ENCODE results near the gene EMD.

EMD gene

GRCh38 chrX:154355776-154356140 lies 23.3 kb upstream of the EMD start:
- no peak for DNase-seq

- no peak for DNase-seq
These were observed 22.5 kb upstream of the EMD start for GRCh38 chrX:154356596-154356995.

- no peak for DNase-seq
These were observed 21.9 kb upstream of the EMD start for GRCh38 chrX:154357205-154357604.

GRCh38 chrX:154358011-154358410 lies 21.1 kb upstream of the EMD start:
- DNase-seq: no peak

- DNase-seq: no peak
These were observed 20.3 kb upstream of the EMD start for GRCh38 chrX:154358829-154359228.

- DNase-seq: no peak
These were observed 19.5 kb upstream of the EMD start for GRCh38 chrX:154359362-154360154.

- no peak for DNase-seq
These were observed 18.9 kb upstream of the EMD start for GRCh38 chrX:154360155-154360713.

GRCh38 chrX:154362085-154362742 lies 16.9 kb upstream of the EMD start:
- DNase-seq: no peak

GRCh38 chrX:154363706-154364439 lies 15.2 kb upstream of the EMD start:
- DNase-seq: no peak

- DNase-seq: no peak
These were observed 14.0 kb upstream of the EMD start for GRCh38 chrX:154365052-154365600.

GRCh38 chrX:154365997-154366665 lies 13.0 kb upstream of the EMD start:
- no peak for DNase-seq

- no peak for DNase-seq
These were observed 12.4 kb upstream of the EMD start for GRCh38 chrX:154366666-154367055.

- DNase-seq: no peak
These were observed 11.4 kb upstream of the EMD start for GRCh38 chrX:154367474-154368308.

GRCh38 chrX:154368630-154369448 lies 10.3 kb upstream of the EMD start:
- DNase-seq: no peak

GRCh38 chrX:154369449-154370299 lies 9.4 kb upstream of the EMD start:
- DNase-seq: no peak

GRCh38 chrX:154370300-154371016 lies 8.6 kb upstream of the EMD start:
- no peak for DNase-seq

- DNase-seq: peak; percentile 59
These were observed 7.9 kb upstream of the EMD start for GRCh38 chrX:154371017-154371788.

GRCh38 chrX:154371789-154372300 lies 7.2 kb upstream of the EMD start:
- DNase-seq: no peak

Data from NCI-H187 treated with DMSO at 0.1 percent for 48 hours (cell line).